AG04449 (cell line): ENCODE results near the gene MAST4.

Source experiments
- CTCF ChIA-PET: fragments of 350-600 bp; formaldehyde crosslinking; extraction: SDS; loops from one replicate; lab custom pipeline; 2021; ENCODE audit warnings: antibody characterized with exemption; lab: Yijun Ruan, JAX
- POLR2A ChIA-PET: fragments of 400-600, 350-600 bp; formaldehyde crosslinking; extraction: SDS; loops from one replicate; lab custom pipeline; 2020; ENCODE audit warnings: antibody characterized with exemption, inconsistent platforms; lab: Yijun Ruan, JAX
- DNase-seq: peaks from one replicate; pipeline ENCODE4 v3.0.0-alpha.2; 2010; ENCODE audit warnings: low read depth, low spot score
- H3K4me3 ChIP-seq: 2 replicates; pipeline ENCODE4 v1.5.1; 2011; ENCODE audit warnings: low read depth, mild to moderate bottlenecking, control low read depth, low read length
- TF ChIP-seq, protein P1 (sequence below): IDR thresholded peaks from one replicate; pipeline ENCODE4 v1.5.1; 2011; ENCODE audit warnings: mild to moderate bottlenecking, moderate library complexity, low read length, control low read depth, inconsistent platforms; ENCODE audit not compliant: insufficient read depth; ENCODE audit errors: missing control alignments

Gene MAST4

DNA sequence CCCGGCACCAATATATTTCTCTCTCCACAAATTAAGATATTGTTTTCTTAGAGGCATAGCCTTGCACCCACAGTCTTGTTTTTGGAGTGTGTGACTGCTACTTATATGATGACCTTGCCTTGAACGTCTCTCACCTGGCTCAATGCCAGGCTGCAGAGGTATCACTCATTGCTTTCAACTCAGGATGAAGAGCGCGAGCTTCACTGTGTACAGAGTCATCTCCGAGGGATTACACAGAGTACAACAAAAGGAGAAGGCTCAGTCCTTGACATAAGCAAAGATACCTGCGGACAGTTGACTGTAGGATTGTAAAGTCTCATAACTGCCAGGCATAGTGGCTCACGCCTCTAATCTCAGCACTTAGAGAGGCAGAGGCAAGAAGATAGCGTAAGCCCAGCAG, 546.6 kb downstream of the MAST4 start:
- H3K4me3 ChIP-seq: no peak overlapping the region
- ChIA-PET CTCF (no interaction called here), POLR2A (no interaction called here)
- DNase-seq: no peak
- TF ChIP-seq, protein P1, sequence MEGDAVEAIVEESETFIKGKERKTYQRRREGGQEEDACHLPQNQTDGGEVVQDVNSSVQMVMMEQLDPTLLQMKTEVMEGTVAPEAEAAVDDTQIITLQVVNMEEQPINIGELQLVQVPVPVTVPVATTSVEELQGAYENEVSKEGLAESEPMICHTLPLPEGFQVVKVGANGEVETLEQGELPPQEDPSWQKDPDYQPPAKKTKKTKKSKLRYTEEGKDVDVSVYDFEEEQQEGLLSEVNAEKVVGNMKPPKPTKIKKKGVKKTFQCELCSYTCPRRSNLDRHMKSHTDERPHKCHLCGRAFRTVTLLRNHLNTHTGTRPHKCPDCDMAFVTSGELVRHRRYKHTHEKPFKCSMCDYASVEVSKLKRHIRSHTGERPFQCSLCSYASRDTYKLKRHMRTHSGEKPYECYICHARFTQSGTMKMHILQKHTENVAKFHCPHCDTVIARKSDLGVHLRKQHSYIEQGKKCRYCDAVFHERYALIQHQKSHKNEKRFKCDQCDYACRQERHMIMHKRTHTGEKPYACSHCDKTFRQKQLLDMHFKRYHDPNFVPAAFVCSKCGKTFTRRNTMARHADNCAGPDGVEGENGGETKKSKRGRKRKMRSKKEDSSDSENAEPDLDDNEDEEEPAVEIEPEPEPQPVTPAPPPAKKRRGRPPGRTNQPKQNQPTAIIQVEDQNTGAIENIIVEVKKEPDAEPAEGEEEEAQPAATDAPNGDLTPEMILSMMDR: no peak

DNA sequence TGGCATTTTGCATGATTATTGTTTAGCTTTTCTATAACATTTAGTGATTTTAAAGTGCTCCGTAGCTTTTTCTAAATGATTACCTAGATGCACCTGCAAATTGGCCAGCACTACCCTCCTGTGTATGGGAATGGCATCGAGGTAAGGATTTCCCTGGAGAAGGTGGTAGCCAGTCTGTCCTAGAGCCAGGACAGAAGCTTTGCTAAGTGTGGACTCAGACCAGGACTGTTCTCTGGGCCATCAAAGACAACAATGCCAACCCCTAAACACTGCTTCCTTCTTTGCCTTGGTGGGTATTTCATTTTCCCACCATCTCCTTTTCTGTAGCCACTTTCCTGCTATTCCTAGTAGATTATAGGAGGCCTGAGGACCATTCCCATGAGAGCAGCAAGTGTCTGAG, 547.4 kb downstream of the MAST4 start:
- POLR2A ChIA-PET: interaction anchor here (0.6 kb wide), 1 partner anchor 296 kb away, joined by 3 read pairs; no protein-coding TSS in a partner anchor
- DNase-seq: no peak
- H3K4me3 ChIP-seq: no peak overlapping the region
- CTCF ChIA-PET: no interaction called here
- TF ChIP-seq, protein P1: no peak

DNA sequence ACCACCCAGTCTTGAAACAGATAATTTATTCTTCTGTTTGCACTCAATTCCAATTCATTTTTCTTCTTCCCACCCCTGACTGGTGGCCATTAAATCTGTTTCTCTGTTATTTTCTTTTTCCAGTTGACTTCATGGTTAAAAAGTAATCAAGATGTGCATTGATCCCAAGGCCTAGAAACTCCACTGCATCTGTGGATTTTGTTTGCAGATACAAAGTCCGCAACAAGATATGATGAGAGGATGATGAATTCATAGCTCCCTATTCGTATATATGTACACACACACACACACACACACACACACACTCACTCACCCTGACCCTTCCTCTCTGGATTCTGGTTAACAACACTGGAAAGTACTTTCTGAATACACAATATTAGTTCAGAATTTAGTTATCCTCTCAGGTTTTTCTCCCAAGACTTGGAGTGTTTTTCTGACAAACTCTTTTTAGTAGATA, 548.0 kb downstream of the MAST4 start:
- TF ChIP-seq, protein P1: no peak
- DNase-seq: no peak
- H3K4me3 ChIP-seq: no peak overlapping the region
- ChIA-PET CTCF (no interaction called here), POLR2A (no interaction called here)

DNA sequence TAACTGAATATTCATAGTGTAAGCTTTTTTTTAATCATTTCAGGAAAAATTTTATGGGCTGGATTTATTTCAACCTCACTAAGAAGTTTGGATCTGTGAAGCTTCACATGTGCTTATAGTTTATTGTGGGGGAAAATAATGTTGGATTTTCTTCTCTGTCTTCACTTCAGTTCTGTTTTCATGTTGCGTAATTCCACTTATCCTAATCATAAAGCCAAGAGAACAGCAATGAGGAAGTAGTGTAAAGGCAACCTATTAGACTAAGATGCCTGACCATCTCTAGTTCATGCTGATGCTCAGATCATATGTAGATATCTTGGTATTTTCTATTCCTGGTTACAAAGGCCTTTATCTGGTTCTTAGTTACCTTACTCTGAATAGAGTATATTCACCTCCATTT, 550.4 kb downstream of the MAST4 start:
- POLR2A ChIA-PET: no interaction called here
- no peak overlapping the region for H3K4me3 ChIP-seq
- DNase-seq: no peak
- CTCF ChIA-PET: interaction anchor here (1.1 to 4.2 kb wide), 3 partner anchors 10 to 332 kb away, joined by 3 to 35 read pairs (median 6); no protein-coding TSS in a partner anchor
- TF ChIP-seq, protein P1: no peak

DNA sequence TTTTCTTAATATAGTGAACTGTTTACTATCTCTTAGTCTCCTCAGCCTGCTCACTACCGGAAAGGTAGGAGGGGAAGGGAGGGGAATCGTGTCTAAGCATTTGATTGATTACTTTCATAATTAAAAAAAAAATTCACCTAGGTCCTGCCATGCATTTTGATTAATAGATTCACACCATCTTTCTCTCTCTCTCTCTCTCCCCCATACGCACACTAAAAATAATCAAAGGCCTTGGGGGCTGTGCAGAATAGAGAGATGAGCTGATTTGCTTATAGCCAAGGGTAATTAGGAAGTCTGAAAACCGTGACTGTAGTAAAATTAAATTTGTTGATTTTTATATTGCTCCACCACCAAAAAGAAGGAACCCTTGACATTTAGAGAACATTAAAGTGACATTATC, 550.8 kb downstream of the MAST4 start:
- ChIA-PET CTCF (interaction anchor here (0.6 to 4.2 kb wide), 10 partner anchors 10 to 333 kb away, joined by 3 to 35 read pairs (median 5); no protein-coding TSS in a partner anchor), POLR2A (no interaction called here)
- DNase-seq: no peak
- TF ChIP-seq, protein P1: no peak
- H3K4me3 ChIP-seq: no peak overlapping the region

DNA sequence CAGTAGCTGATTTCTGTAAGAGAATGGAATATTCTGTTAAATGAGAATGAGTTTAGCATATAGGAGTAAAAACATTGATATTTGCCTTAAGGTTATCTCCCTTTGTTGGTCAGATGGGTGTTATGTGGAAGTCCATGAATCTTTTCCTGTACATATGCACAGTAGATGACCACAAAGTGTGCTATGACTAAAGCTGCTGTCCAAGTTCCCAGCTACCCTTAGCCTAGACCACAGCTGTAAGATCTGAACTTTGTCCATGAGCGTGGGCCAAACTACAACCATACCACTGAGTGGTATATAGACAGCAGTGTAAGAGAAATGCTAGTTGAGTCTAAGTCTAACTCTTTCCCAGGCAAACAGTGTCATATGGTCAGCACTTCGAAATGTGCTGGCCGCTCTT, 551.6 kb downstream of the MAST4 start:
- DNase-seq: no peak
- CTCF ChIA-PET: interaction anchor here (0.9 to 4.2 kb wide), 9 partner anchors 9 to 334 kb away, joined by 3 to 35 read pairs (median 5); no protein-coding TSS in a partner anchor
- H3K4me3 ChIP-seq: no peak overlapping the region
- TF ChIP-seq, protein P1: no peak
- POLR2A ChIA-PET: no interaction called here
